Fibroblast of mammary gland (primary cell): ENCODE results near the gene HOXD3.
A peak's percentile ranks its signal among the peaks of the same experiment; 100 is the strongest.

Source experiments
- DNase-seq: peaks from one replicate; pipeline ENCODE4 v3.0.0-alpha.2; 2010; ENCODE audit warnings: low read depth
- H3K4me3 ChIP-seq: 2 replicates; pipeline ENCODE4 v1.5.1; 2011; ENCODE audit warnings: low read depth, mild to moderate bottlenecking, low read length, moderate library complexity; ENCODE audit not compliant: control insufficient read depth
- CTCF ChIP-seq: conservative IDR thresholded peaks from 2 replicates; pipeline ENCODE4 v1.5.1; 2011; ENCODE audit warnings: low read depth, low read length, inconsistent platforms; ENCODE audit not compliant: control insufficient read depth, insufficient read depth

HOXD3 gene

GRCh38 chr2:176156807-176157498 lies at the start of gene HOXD3:
HOXD3 (plus strand) TSS chr2:176157307; CDS start chr2:176169115, 11,808 bp downstream.
- no peak for DNase-seq
- H3K4me3 ChIP-seq = no peak within 1 kb of the TSS
- no peak for TF ChIP-seq CTCF

- DNase-seq = no peak
- TF ChIP-seq CTCF = no peak
- H3K4me3 ChIP-seq = no peak overlapping the region
Observed at GRCh38 chr2:176107731-176108181, 49.4 kb upstream of the HOXD3 start.

- no peak for DNase-seq
- TF ChIP-seq CTCF = no peak
- no peak overlapping the region for H3K4me3 ChIP-seq
Observed at GRCh38 chr2:176109192-176109901, 47.8 kb upstream of the HOXD3 start.

- TF ChIP-seq CTCF = no peak
- no peak for DNase-seq
- H3K4me3 ChIP-seq = no peak overlapping the region
Observed at GRCh38 chr2:176109946-176110345, 47.2 kb upstream of the HOXD3 start.

GRCh38 chr2:176110415-176111308 lies 46.4 kb upstream of the HOXD3 start:
- H3K4me3 ChIP-seq = no peak overlapping the region
- no peak for TF ChIP-seq CTCF

GRCh38 chr2:176111309-176111663 lies 45.8 kb upstream of the HOXD3 start:
- DNase-seq = peak; percentile 67
- H3K4me3 ChIP-seq = no peak overlapping the region
- peak; percentile 85 for TF ChIP-seq CTCF

More at GRCh38 chr2:176110415-176111308, 46.4 kb upstream of the HOXD3 start:
- no peak for DNase-seq
